Limb (tissue), 2 donors: Measurements from ENCODE around the gene KLK7.

Experiments used
- DNase-seq, 2 donors: peaks; one replicate each; pipeline ENCODE4 v3.0.0-alpha.2; 2016; ENCODE audit errors: extremely low spot score in 2 of 2

The KLK7 gene

GRCh38 chr19:50933640-50934039, 50.1 kb downstream of the KLK7 start:
- no peak for DNase-seq

- DNase-seq, result no peak
Measured at GRCh38 chr19:50932690-50933083, 51.0 kb downstream of the KLK7 start.

GRCh38 chr19:50932018-50932689, 51.6 kb downstream of the KLK7 start:
- DNase-seq, result no peak

- DNase-seq, result no peak
Measured at GRCh38 chr19:50931023-50931422, 52.7 kb downstream of the KLK7 start.

- DNase-seq, result no peak
Measured at GRCh38 chr19:50928831-50929230, 54.9 kb downstream of the KLK7 start.
